GM23248 (cell line): ENCODE results near the gene FPR2. TPM values are rescaled to one million over a fixed set of nuclear protein-coding genes. Genes with fewer than 3 reads are reported as not detected.

Experiments
- DNase-seq: peaks from one replicate; pipeline ENCODE4 v3.0.0-alpha.2; 2015
- H2AFZ ChIP-seq: fragments of 200-600 bp; sonication (generic); 2 replicates; pipeline ENCODE4 v1.6.1; 2016; ENCODE audit warnings: antibody characterized with exemption
- H3F3A ChIP-seq: fragments of 200-600 bp; sonication (generic); 2 replicates; pipeline ENCODE4 v1.6.1; 2016; ENCODE audit warnings: mild to moderate bottlenecking, antibody characterized with exemption, mixed run types; ENCODE audit not compliant: insufficient read depth
- H3K27ac ChIP-seq: fragments of 200-600 bp; sonication (generic); 2 replicates; pipeline ENCODE4 v1.5.1; 2016; ENCODE audit warnings: mild to moderate bottlenecking
- H3K27me3 ChIP-seq: fragments of 200-600 bp; sonication (generic); replicated peaks from 2 replicates; pipeline ENCODE4 v1.6.1; 2016; ENCODE audit warnings: mild to moderate bottlenecking; ENCODE audit not compliant: insufficient read depth
- H3K36me3 ChIP-seq: fragments of 200-600 bp; sonication (generic); 2 replicates; pipeline ENCODE4 v1.6.1; 2016; ENCODE audit warnings: low read depth, mild to moderate bottlenecking
- H3K4me1 ChIP-seq: fragments of 200-600 bp; sonication (generic); 2 replicates; pipeline ENCODE4 v1.6.1; 2016; ENCODE audit warnings: mild to moderate bottlenecking; ENCODE audit not compliant: insufficient read depth
- H3K4me2 ChIP-seq: fragments of 200-600 bp; sonication (generic); one replicate; pipeline ENCODE4 v1.6.1; 2016; ENCODE audit warnings: mild to moderate bottlenecking; ENCODE audit not compliant: unreplicated experiment
- H3K4me3 ChIP-seq: fragments of 200-600 bp; sonication (generic); 2 replicates; pipeline ENCODE4 v1.5.1; 2016; ENCODE audit warnings: mild to moderate bottlenecking
- H3K79me2 ChIP-seq: fragments of 200-600 bp; sonication (generic); 2 replicates; pipeline ENCODE4 v1.6.1; 2016; ENCODE audit warnings: mild to moderate bottlenecking; ENCODE audit not compliant: insufficient read depth
- H3K9ac ChIP-seq: fragments of 200-600 bp; sonication (generic); 2 replicates; pipeline ENCODE4 v1.6.1; 2016; ENCODE audit warnings: mild to moderate bottlenecking
- H3K9me2 ChIP-seq: fragments of 200-600 bp; sonication (generic); 2 replicates; pipeline ENCODE4 v1.6.1; 2016; ENCODE audit warnings: mixed run types, mild to moderate bottlenecking, moderate library complexity; ENCODE audit not compliant: insufficient read depth
- H3K9me3 ChIP-seq: fragments of 200-600 bp; sonication (generic); one replicate; pipeline ENCODE4 v1.6.1; 2017; ENCODE audit warnings: low read depth
- H4K20me1 ChIP-seq: fragments of 200-600 bp; sonication (generic); 2 replicates; pipeline ENCODE4 v1.6.0; 2016; ENCODE audit not compliant: insufficient read depth
- EZH2 ChIP-seq: fragments of 200-600 bp; sonication (generic); IDR thresholded peaks from 2 replicates; pipeline ENCODE4 v1.6.1; 2018; ENCODE audit warnings: antibody characterized with exemption, mild to moderate bottlenecking; ENCODE audit not compliant: insufficient read depth, poor library complexity, severe bottlenecking
- EZH2phosphoT487 ChIP-seq: fragments of 200-600 bp; sonication (generic); IDR thresholded peaks from 2 replicates; pipeline ENCODE4 v1.6.1; 2018; ENCODE audit warnings: antibody characterized with exemption, moderate library complexity, mild to moderate bottlenecking, low read depth; ENCODE audit not compliant: insufficient read depth
- WGBS, 2 experiments: methylation state at CpG; one replicate each; pipeline ENCODE4 v1.1.6; 2015 to 2017; ENCODE audit warnings: low lambda C conversion rate in 2 of 2, low coverage in 1 of 2; ENCODE audit errors: missing lambda C conversion rate in 2 of 2; 5-methylcytosine and 5-hydroxymethylcytosine counted together
- in situ Hi-C: fragments of 300-500 bp; cut with MboI; formaldehyde crosslinking; loops from 2 replicates; pipeline ENCODE4 v1.15.0; 2020
- polyA plus RNA-seq: library from polyadenylated mRNA; unstranded; fragments of >200 nt; fragmentation: Nextera tagmentation; extraction: Ambion mirVana; gene quantifications from 2 replicates; pipeline ENCODE4 v1.2.1, GENCODE V29; 2016
- total RNA-seq: library from RNA; depleted of rRNA; stranded (reverse); fragments of >200 nt; shearing (Covaris generic); gene quantifications from 2 replicates; pipeline ENCODE4 v1.2.3, GENCODE V29; 2014

Gene FPR2
- total and polyA plus RNA-seq, 2 experiments from 2014 or later = not detected

- no peak overlapping the region for H3K4me3 ChIP-seq
- peak overlapping the region; percentile 38; the same call in 1 of the 2 replicates for H3K9ac ChIP-seq
- WGBS, 2 experiments = 61 to 67% methylated on average over 3 of the region's 3 CpGs
- H3K9me2 ChIP-seq = no peaks in the 10 kb centered on the region
- no peaks in the 10 kb centered on the region for H3K36me3 ChIP-seq
- no peaks in the 10 kb centered on the region for H4K20me1 ChIP-seq
- no peak overlapping the region for H3K4me2 ChIP-seq
- peak overlapping the region; percentile 48 for H3K27ac ChIP-seq
- no peak for TF ChIP-seq EZH2
- H2AFZ ChIP-seq = no peak overlapping the region
- no peaks in the 10 kb centered on the region for H3F3A ChIP-seq
- H3K4me1 ChIP-seq = no peaks in the 10 kb centered on the region
- DNase-seq = peak; percentile 23
- H3K79me2 ChIP-seq = no peaks in the 10 kb centered on the region
- no peaks in the 10 kb centered on the region for H3K9me3 ChIP-seq
- H3K27me3 ChIP-seq = no peaks in the 10 kb centered on the region; the same call in 1 of the 2 replicates
- in situ Hi-C loops = no loop called here
Observed at GRCh38 chr19:51743405-51743804, 17.6 kb upstream of the FPR2 start.

- no peak overlapping the region for H3K4me2 ChIP-seq
- H3K27me3 ChIP-seq = no peaks in the 10 kb centered on the region
- H3F3A ChIP-seq = no peaks in the 10 kb centered on the region
- peaks cover 4% of the 10 kb centered on the region; the same call in 1 of the 2 replicates for H3K4me1 ChIP-seq
- DNase-seq = no peak
- no peaks in the 10 kb centered on the region for H3K36me3 ChIP-seq
- H3K27ac ChIP-seq = no peak overlapping the region
- TF ChIP-seq EZH2 = no peak
- no peak for TF ChIP-seq EZH2phosphoT487
- H3K9ac ChIP-seq = no peak overlapping the region
- H4K20me1 ChIP-seq = no peaks in the 10 kb centered on the region
- in situ Hi-C loops = no loop called here
- no peak overlapping the region for H3K4me3 ChIP-seq
- 16 to 24% methylated on average over 7 of the region's 7 CpGs for WGBS, 2 experiments
- no peaks in the 10 kb centered on the region for H3K9me3 ChIP-seq
- H2AFZ ChIP-seq = no peak overlapping the region
- H3K9me2 ChIP-seq = no peaks in the 10 kb centered on the region
- no peaks in the 10 kb centered on the region for H3K79me2 ChIP-seq
Observed at GRCh38 chr19:51746731-51747130, 14.2 kb upstream of the FPR2 start.

GRCh38 chr19:51749979-51750378 lies 11.0 kb upstream of the FPR2 start:
- Histone ChIP-seq H3K27me3 (no peaks in the 10 kb centered on the region; the same call in 1 of the 2 replicates), H2AFZ (no peak overlapping the region), H3K9me2 (no peaks in the 10 kb centered on the region), H3K4me1 (peaks cover 4% of the 10 kb centered on the region; the same call in 1 of the 2 replicates), H3K4me2 (no peak overlapping the region), H3K9ac (no peak overlapping the region), H3K4me3 (no peak overlapping the region), H3K27ac (peak overlapping the region; percentile 47), H3K9me3 (no peaks in the 10 kb centered on the region), H4K20me1 (no peaks in the 10 kb centered on the region), H3K36me3 (no peaks in the 10 kb centered on the region), H3F3A (no peaks in the 10 kb centered on the region), H3K79me2 (no peaks in the 10 kb centered on the region)
- DNase-seq = peak; percentile 64
- in situ Hi-C loops = no loop called here
- WGBS, 2 experiments = 34 to 42% methylated on average over 4 of the region's 4 CpGs
- TF ChIP-seq EZH2phosphoT487 (no peak), EZH2 (no peak)

- H3K79me2 ChIP-seq = no peaks in the 10 kb centered on the region
- no peak for TF ChIP-seq EZH2
- TF ChIP-seq EZH2phosphoT487 = no peak
- in situ Hi-C loops = no loop called here
Observed at GRCh38 chr19:51750400-51751094, 10.4 kb upstream of the FPR2 start.

More at GRCh38 chr19:51750400-51751094, 10.4 kb upstream of the FPR2 start:
- Histone ChIP-seq H3K4me3 (no peak overlapping the region), H3K9me3 (no peaks in the 10 kb centered on the region), H3F3A (no peaks in the 10 kb centered on the region), H3K27ac (peak overlapping the region; percentile 47), H3K36me3 (no peaks in the 10 kb centered on the region), H3K27me3 (no peaks in the 10 kb centered on the region; the same call in 1 of the 2 replicates), H3K4me1 (peaks cover 4% of the 10 kb centered on the region; the same call in 1 of the 2 replicates), H4K20me1 (no peaks in the 10 kb centered on the region), H3K4me2 (no peak overlapping the region), H3K9ac (no peak overlapping the region), H3K9me2 (no peaks in the 10 kb centered on the region), H2AFZ (no peak overlapping the region)
- WGBS, 2 experiments = 31 to 45% methylated on average over 7 of the region's 7 CpGs
- DNase-seq = peak; percentile 39
